ENCODE data around the gene MAEA.
"Not testable (repeated sequence)": the region's sequence is repeated elsewhere in the genome, so short reads cannot be mapped to it uniquely, and the experiment has no call there.

MAEA gene

GRCh38 chr4:1279253-1279652, 10.4 kb upstream of the MAEA start:
- DNase-seq (ENCODE audit: low read depth) = no peak

DNA sequence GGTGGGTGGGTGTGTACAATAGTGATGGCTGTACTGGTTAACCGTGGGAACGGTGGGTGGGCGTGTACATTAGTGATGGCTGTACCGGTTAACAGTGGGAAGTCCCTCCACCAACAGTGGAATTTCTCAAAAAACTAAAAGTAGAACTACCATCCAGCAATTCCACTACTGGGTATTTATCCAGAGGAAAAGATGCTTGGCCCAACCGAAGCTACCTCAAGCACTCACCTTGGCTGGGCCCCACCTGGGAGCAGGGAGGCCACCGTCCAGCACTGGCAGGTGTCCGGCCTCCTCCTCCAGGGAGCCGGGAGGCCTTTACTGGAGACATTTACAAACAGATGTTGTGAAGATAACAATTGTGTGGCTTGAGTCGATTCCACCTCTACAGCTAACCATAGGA, 6.0 kb upstream of the MAEA start:
- no peak for DNase-seq (ENCODE audit: low read depth)

DNA sequence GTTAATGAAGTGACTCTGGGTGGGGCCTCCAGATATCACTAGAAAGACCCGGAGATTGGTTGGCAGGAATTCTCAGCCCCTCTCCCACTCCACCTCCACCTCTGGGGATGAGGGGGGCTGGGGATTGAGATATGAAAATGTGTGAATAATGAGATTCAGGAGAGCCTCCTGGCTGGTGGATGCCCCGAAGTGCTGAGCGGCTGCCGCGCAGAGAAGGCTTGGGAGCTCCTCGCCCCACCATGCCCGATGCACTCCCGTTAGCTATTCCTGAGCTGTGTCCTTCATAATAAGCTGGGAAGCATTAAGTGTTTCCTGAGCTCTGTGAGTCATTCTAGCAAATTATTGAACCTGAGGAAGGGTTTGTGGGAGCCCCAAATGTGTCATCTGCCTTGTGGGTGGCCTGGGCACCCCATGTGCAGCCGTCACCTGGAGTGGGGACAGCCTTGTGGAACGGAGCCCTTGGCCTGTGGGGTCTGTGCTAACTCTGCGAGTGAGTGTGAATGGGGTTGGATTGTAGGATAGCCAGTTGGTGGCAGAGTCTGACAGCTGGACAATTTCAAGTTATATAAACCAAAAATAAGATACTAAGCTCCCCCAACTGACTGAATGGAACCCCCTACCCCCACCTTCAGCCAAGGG, 4.4 kb upstream of the MAEA start:
- DNase-seq (ENCODE audit: low read depth) = no peak

GRCh38 chr4:1285790-1286553, 3.7 kb upstream of the MAEA start:
- no peak for DNase-seq (ENCODE audit: low read depth)

DNA sequence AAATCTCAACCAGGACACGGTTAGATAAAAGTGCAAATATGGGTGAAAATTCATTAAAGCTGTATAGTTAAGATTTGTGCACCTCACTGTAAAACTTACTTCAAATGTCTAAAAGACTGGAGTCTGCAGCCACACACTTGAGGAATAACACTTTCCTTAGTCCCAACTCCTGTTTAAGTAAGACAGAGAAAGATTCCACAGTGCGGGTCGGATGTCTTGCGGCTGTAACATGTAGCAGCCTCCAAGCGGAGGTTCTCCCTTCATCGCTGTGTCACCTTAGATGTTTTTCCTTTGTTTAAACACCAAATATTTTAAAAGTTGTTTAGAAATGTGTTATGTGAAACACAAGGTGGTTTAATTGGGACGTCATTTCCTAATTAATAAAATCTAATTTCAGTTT, 905 bp upstream of the MAEA start:
- DNase-seq (ENCODE audit: low read depth) = no peak

GRCh38 chr4:1290165-1290977, 680 bp downstream of the MAEA start:
- DNase-seq (ENCODE audit: low read depth) = no peak

DNA sequence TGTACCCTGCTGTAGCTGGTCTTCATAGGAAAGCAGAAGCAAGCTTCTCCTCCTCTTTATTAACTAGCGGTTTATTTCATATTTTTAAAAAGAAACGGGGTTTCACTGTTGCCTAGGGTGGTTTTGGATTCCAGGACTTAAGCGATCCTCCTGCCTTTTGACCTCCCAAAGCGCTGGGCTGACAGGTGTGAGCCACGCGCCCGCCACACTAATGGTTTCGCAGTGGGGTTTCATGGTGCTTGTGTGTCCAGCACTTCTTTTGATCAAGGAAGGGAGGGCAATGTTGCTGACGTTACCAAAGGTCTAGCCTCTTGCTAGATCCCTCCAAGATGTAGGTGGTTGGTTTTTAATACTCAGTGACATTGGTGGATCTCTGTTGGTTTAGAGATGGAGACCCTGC, 1.4 kb downstream of the MAEA start:
- no peak for DNase-seq (ENCODE audit: low read depth)

- DNase-seq (ENCODE audit: low read depth) = no peak
Observed at GRCh38 chr4:1291996-1292702, 2.5 kb downstream of the MAEA start.

DNA sequence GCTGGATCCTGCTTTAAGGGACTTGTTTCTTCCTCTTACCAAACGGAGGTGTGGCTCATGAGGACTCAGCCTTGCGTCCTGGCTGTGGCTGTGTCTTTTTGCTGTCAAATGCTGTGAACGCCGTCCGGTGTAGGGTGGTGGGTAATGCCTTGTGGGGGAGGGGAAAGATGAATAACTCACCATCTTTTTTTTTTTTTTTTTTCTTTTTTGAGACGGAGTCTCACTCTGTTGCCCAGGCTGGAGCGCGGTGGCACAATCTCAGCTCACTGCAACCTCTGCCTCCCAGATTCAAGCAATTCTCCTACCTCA, 3.0 kb downstream of the MAEA start:
- DNase-seq (ENCODE audit: low read depth) = not testable (repeated sequence)

GRCh38 chr4:1293531-1293941, 3.8 kb downstream of the MAEA start:
- no peak for DNase-seq (ENCODE audit: low read depth)

GRCh38 chr4:1293991-1294390, 4.3 kb downstream of the MAEA start:
- DNase-seq (ENCODE audit: low read depth) = no peak

DNA sequence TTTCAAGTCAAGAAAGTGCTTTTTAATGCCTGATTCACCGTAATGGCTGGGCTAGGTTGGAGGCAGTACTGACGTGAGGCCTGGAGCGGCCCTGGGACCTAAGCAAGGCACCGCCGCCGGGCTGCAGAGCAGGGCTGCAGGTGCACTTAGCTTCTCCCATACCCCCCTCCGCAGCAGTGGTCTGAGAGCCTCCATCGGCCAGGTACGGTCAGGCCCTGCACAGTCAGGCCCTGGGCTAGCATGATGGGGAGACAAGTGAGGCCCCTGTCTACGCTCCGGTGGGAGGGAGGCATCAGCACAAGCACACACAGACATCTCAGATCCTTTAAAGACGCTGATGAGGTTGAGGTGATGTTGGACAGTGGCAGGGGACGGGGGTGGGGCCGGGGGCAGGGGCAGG, 4.7 kb downstream of the MAEA start:
- DNase-seq (ENCODE audit: low read depth) = no peak

DNA sequence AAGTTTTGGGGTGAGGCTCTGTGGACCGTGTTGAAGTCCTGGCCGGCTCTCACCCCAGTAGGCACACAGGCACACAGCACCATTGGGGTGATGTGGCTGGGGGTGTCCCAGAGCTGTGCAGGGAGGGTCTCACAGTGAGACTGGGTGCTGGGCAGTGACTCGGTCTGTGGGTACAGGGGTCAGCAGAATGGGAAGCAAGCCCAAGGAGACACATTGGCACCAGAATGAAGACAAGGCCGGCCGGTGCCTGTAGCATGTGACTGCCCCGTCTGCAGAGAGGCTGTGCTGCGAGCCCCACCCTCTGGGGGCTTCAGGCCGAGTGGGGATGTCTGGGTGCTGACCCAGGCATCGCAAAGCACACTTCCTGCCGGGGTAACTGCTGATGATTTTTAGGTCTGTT, 5.2 kb downstream of the MAEA start:
- DNase-seq (ENCODE audit: low read depth) = no peak

- no peak for DNase-seq (ENCODE audit: low read depth)
Observed at GRCh38 chr4:1295405-1296055, 5.8 kb downstream of the MAEA start.

- no peak for DNase-seq (ENCODE audit: low read depth)
Observed at GRCh38 chr4:1296324-1297022, 6.8 kb downstream of the MAEA start.

- DNase-seq (ENCODE audit: low read depth) = no peak
Observed at GRCh38 chr4:1297023-1297395, 7.3 kb downstream of the MAEA start.

DNA sequence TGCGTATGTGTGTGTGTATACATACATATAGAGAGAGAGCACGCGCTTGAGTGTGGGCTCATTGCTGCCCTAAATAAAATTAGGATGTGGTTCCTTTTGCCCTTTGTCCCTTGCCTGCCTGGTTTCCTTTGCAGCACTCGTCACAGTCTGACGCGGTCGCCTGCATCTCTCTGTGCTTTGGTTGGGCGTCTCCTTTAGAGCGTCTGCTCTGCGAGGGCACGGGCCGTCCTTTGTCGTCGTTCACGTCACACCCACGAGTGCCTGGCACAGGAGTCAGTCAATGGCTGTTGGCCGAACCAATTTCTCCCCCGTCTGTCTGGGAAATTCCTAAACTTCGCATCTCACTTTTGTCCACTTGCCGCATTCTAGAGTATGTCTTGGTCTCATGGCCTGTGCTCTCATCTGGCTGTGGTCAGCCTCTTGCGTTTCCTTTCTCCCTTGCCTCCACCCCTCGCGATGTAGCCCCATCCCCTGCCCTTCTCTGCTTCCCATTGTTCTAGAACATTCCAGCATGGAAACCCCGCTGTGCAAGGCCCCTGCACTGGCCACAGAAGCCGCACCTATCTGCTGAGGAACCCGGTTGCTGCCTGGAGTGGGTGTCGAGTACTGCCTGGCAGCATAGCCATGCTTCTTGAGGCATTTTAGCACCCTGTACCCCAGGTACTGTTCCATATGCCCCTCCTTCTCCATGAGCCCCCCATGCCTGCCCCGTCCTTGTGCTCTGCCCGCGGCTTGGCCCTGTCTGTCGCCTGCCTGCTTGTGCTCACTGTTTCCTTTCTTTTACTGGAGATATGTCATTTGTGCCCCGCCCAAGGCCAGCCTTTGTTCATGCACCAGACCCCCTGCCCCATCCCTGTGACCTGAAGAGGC, 8.0 kb downstream of the MAEA start:
- no peak for DNase-seq (ENCODE audit: low read depth)

DNA sequence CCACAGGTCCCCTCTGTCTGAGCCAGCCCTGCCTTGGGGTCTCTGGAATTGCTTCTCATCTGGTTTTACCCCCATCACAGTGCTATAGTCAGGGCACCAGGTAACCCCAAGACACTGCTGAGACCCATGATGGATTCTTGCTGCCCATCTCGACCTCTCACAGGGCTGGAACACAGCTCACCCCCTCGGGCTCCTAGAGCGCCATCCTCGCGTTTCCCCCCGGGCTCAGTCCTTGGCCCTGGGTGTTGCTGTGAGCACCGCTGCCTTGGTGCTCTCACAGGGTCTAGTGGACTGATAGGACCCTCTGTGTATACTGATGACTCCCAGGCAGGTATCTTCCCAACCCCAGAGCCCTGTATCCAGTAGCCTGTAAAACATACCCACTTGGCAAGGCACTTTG, 8.8 kb downstream of the MAEA start:
- no peak for DNase-seq (ENCODE audit: low read depth)

DNA sequence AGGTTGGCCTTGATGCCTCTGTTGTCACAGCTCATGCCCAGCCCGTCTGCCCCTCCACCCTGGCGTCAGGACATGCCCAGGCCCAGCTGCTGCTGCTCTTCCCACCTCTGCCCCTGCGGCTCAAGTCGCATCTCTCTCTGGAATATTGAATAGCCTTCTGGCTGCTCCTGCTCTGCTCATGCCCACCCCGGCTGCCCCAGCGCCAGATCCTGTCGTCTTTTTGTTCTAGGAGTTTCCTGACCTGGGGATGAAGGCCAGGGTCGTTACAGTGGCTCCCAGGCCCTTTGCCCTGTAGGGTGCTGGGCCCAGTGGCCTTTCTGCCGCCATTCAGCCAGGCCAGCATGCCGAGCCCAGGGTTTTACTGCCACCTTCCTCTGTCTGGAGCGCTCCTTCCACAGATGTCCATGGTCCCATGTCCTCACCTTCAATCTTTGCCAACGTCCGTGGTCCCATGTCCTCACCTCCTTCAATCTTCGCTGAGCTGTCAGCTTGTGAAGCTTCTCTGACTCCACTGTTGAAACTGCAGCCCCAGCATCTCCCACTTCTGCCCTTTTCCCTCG, 9.7 kb downstream of the MAEA start:
- DNase-seq (ENCODE audit: low read depth) = no peak

Data from stimulated activated CD8-positive, alpha-beta memory T cell treated with anti-CD3 and anti-CD28 coated beads, Interleukin-15, amount 100 ng/mL, for 1 hour (primary cell).